A673 (cell line): ENCODE data around the gene HOMER2. TPM values are rescaled to one million over a fixed set of nuclear protein-coding genes. Genes with fewer than 3 reads are reported as not detected.
A peak's percentile ranks its signal among the peaks of the same experiment; 100 is the strongest.

Experiments
- BruUV-seq: library from RNA; stranded (reverse); fragments of 400-500 nt; replicated peaks from 2 replicates; lab custom pipeline; 2021; lab: Mats Ljungman, UMichigan
- CTCF ChIA-PET: fragments of 300-600 bp; sonication (Branson Sonifier 250); formaldehyde crosslinking; loops from one replicate; lab custom pipeline; 2022; ENCODE audit warnings: antibody characterized with exemption; lab: Charles Lee
- POLR2A ChIA-PET: fragments of 300-600 bp; sonication (Branson Sonifier 250); formaldehyde crosslinking; loops from one replicate; lab custom pipeline; 2022; ENCODE audit warnings: antibody characterized with exemption; ENCODE audit not compliant: low non-redundant PET; lab: Charles Lee
- DNase-seq: peaks from one replicate; pipeline ENCODE4 v3.0.0-alpha.2; 2015; ENCODE audit warnings: low spot score
- H3K27ac ChIP-seq: fragments of 200-600 bp; sonication (generic); 2 replicates; pipeline ENCODE4 v1.5.1; 2016; ENCODE audit warnings: mixed run types, low read depth, mild to moderate bottlenecking, mixed read lengths, antibody characterized with exemption, low read length; ENCODE audit not compliant: poor library complexity, severe bottlenecking
- H3K27me3 ChIP-seq: fragments of 200-600 bp; sonication (generic); replicated peaks from 2 replicates; pipeline ENCODE4 v1.6.1; 2017; ENCODE audit warnings: mixed run types, low read depth, mild to moderate bottlenecking, mixed read lengths, antibody characterized with exemption, low read length; ENCODE audit not compliant: insufficient read depth, poor library complexity
- H3K36me3 ChIP-seq: fragments of 200-600 bp; sonication (generic); 2 replicates; pipeline ENCODE4 v1.6.1; 2016; ENCODE audit warnings: mixed run types, mild to moderate bottlenecking, mixed read lengths, antibody characterized with exemption, low read length; ENCODE audit not compliant: insufficient read depth, poor library complexity, severe bottlenecking
- H3K4me1 ChIP-seq: fragments of 200-600 bp; sonication (generic); 2 replicates; pipeline ENCODE4 v1.6.1; 2017; ENCODE audit warnings: mixed run types, mild to moderate bottlenecking, mixed read lengths, antibody characterized with exemption, low read length; ENCODE audit not compliant: insufficient read depth, poor library complexity, severe bottlenecking
- H3K4me3 ChIP-seq: fragments of 200-600 bp; sonication (generic); 2 replicates; pipeline ENCODE4 v1.5.1; 2016; ENCODE audit warnings: low read depth, mixed run types, mild to moderate bottlenecking, mixed read lengths, low read length; ENCODE audit not compliant: poor library complexity, severe bottlenecking
- H3K9me3 ChIP-seq: fragments of 200-600 bp; sonication (generic); 2 replicates; pipeline ENCODE4 v1.6.1; 2016; ENCODE audit warnings: mixed run types, low read depth, mild to moderate bottlenecking, mixed read lengths, antibody characterized with exemption, low read length; ENCODE audit not compliant: poor library complexity, severe bottlenecking
- CTCF ChIP-seq: fragments of 300-800, 200-600 bp; sonication (generic); conservative IDR thresholded peaks from 2 replicates; pipeline ENCODE4 v1.5.1; 2017; ENCODE audit warnings: low read depth, mild to moderate bottlenecking, antibody characterized with exemption, low read length, moderate library complexity, mixed read lengths
- EZH2 ChIP-seq: fragments of 200-600 bp; sonication (generic); IDR thresholded peaks from 2 replicates; pipeline ENCODE4 v1.6.1; 2017; ENCODE audit warnings: borderline replicate concordance, low read depth, mild to moderate bottlenecking, mixed read lengths, antibody characterized with exemption, low read length; ENCODE audit not compliant: poor library complexity, severe bottlenecking
- intact Hi-C: fragments of 100-400 bp; cut with micrococcal nuclease; formaldehyde crosslinking; loops from one replicate; pipeline ENCODE4 v1.10.0; 2022; ENCODE audit not compliant: unreplicated experiment
- total RNA-seq: library from RNA; stranded (reverse); gene quantifications from 2 replicates; pipeline ENCODE4 v1.2.3, GENCODE V29; 2021

The HOMER2 gene
- total RNA-seq, 1 experiment from 2014 or later = 6.7 TPM

- intact Hi-C loops = loop anchor here (5.0 kb wide), 1 partner anchor 134 kb away; the partner anchor contains the start of gene RAMAC
- POLR2A ChIA-PET = no interaction called here
- DNase-seq = peak; percentile 27
These were observed 99.5 kb downstream of the HOMER2 start for GRCh38 chr15:82852941-82853561.

GRCh38 chr15:82851981-82852511, 100.5 kb downstream of the HOMER2 start:
- Histone ChIP-seq H3K36me3 (no peaks in the 10 kb centered on the region), H3K4me3 (no peak overlapping the region), H3K4me1 (peaks cover 18% of the 10 kb centered on the region), H3K27me3 (no peaks in the 10 kb centered on the region), H3K9me3 (no peaks in the 10 kb centered on the region), H3K27ac (no peak overlapping the region)
- DNase-seq = peak; percentile 71
- POLR2A ChIA-PET = no interaction called here
- BruUV-seq = no TSS peak
- intact Hi-C loops = loop anchor here (5.0 kb wide), 1 partner anchor 135 kb away; the partner anchor contains the start of gene RAMAC
- no peak for TF ChIP-seq CTCF
- TF ChIP-seq EZH2 = no peak
- CTCF ChIA-PET = no interaction called here

More at GRCh38 chr15:82852941-82853561, 99.5 kb downstream of the HOMER2 start:
- Histone ChIP-seq H3K27ac (no peak overlapping the region), H3K36me3 (no peaks in the 10 kb centered on the region), H3K4me1 (peaks cover 18% of the 10 kb centered on the region), H3K9me3 (no peaks in the 10 kb centered on the region), H3K4me3 (no peak overlapping the region), H3K27me3 (no peaks in the 10 kb centered on the region)
- BruUV-seq = no TSS peak
- CTCF ChIA-PET = no interaction called here
- TF ChIP-seq CTCF (no peak), EZH2 (no peak)

DNA sequence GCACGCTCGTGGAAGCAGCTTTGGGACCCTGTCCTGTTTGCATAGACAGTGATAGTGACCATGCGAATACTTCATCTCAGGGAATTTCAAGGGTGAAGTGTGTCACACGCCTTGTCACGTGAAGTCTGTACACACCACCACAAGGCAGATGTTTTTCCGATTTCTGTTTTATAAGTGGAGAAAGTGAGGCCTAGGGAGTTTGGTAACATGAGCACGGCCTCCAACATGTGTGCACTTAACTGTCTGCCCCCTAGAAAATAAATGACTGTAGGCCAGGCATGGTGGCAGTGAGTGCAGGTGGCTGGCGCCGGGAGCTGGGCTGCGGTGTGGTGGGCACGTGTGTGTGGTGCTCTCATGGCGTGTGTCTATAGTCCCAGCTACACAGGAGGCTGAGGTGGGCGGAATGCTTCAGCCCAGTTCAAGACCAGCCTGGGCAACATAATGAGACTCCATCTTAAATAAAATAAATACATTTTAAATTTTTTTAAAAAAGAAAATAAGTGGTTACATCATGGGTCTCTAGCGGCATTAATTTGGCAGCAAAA, 101.1 kb downstream of the HOMER2 start:
- Histone ChIP-seq H3K4me3 (no peak overlapping the region), H3K9me3 (no peaks in the 10 kb centered on the region), H3K4me1 (peaks cover 18% of the 10 kb centered on the region), H3K27ac (no peak overlapping the region), H3K36me3 (no peaks in the 10 kb centered on the region), H3K27me3 (no peaks in the 10 kb centered on the region)
- no peak for DNase-seq
- intact Hi-C loops = loop anchor here (5.0 kb wide), 1 partner anchor 136 kb away; the partner anchor contains the start of gene RAMAC
- ChIA-PET CTCF (no interaction called here), POLR2A (no interaction called here)
- TF ChIP-seq EZH2 = no peak
- no peak for TF ChIP-seq CTCF
- BruUV-seq = no TSS peak
